A549 (cell line): Measurements from ENCODE around the gene PNKP. TPM values are rescaled to one million over a fixed set of nuclear protein-coding genes. Genes with fewer than 3 reads are reported as not detected.

Source experiments
- ATAC-seq, 2 experiments: fragments of 200-7000 bp in 1 of 2; fragments of >200 bp in 1 of 2; cut with Nextera tagmentation in 1 of 2; cut with Tn5 transposase in 1 of 2; 3 replicates each; pipeline versions ENCODE4 v1.8.0 to v1.9.1; 2018 to 2020; ENCODE audit warnings: mild to moderate bottlenecking in 1 of 2, moderate library complexity in 1 of 2
- CTCF ChIA-PET: fragments of 300-600 bp; sonication (Branson Sonifier 250); formaldehyde crosslinking; extraction: SDS; loops from one replicate; lab custom pipeline; 2021; ENCODE audit warnings: antibody characterized with exemption, inconsistent platforms; lab: Yijun Ruan, JAX
- POLR2A ChIA-PET: fragments of 350-600 bp; formaldehyde crosslinking; extraction: SDS; loops from one replicate; lab custom pipeline; 2021; ENCODE audit warnings: antibody characterized with exemption, inconsistent platforms; lab: Yijun Ruan, JAX
- DNase-seq, 2 experiments: peaks; one replicate each; pipeline versions ENCODE4 v3.0.0 to v3.0.0-alpha.2; 2011 to 2016; ENCODE audit warnings: low read depth in 1 of 2, low spot score in 1 of 2
- FAIRE-seq: peaks from 2 replicates; lab custom pipeline; 2011; peaks lifted over from hg19 to GRCh38; lab: Jason Lieb, UNC
- H3K27ac ChIP-seq, 2 experiments: fragments of >200 bp; sonication (Bioruptor Twin); formaldehyde crosslinking; 3 replicates each; pipeline ENCODE4 v1.5.1; 2016 to 2017
- H3K4me1 ChIP-seq: fragments of >200 bp; sonication (Bioruptor Twin); formaldehyde crosslinking; 3 replicates; pipeline ENCODE4 v1.6.1; 2016
- H3K4me2 ChIP-seq: fragments of >200 bp; sonication (Bioruptor Twin); formaldehyde crosslinking; 3 replicates; pipeline ENCODE4 v1.6.1; 2016
- H3K4me3 ChIP-seq: fragments of >200 bp; sonication (Bioruptor Twin); formaldehyde crosslinking; 3 replicates; pipeline ENCODE4 v1.5.1; 2016
- H3K9me3 ChIP-seq: fragments of >200 bp; sonication (Bioruptor Twin); formaldehyde crosslinking; 3 replicates; pipeline ENCODE4 v1.6.1; 2016
- CHD4 ChIP-seq: fragments of 200-600 bp; sonication (generic); IDR thresholded peaks from 2 replicates; pipeline ENCODE4 v1.6.1; 2016; ENCODE audit warnings: antibody characterized with exemption, mild to moderate bottlenecking, borderline replicate concordance
- CTCF ChIP-seq: fragments of >200 bp; sonication (Bioruptor Twin); formaldehyde crosslinking; IDR thresholded peaks from 3 replicates; pipeline ENCODE4 v1.5.1; 2016
- EP300 ChIP-seq, 2 experiments: fragments of >200 bp; sonication (Bioruptor Twin); formaldehyde crosslinking; IDR thresholded peaks; 2 replicates in 1 of 2; 3 replicates in 1 of 2; pipeline ENCODE4 v1.6.1; 2016 to 2017
- FOXS1 ChIP-seq: fragments of 250-450 bp; sonication (Bioruptor Pico); IDR thresholded peaks from 2 replicates; pipeline ENCODE4 v1.5.0; 2020; ENCODE audit warnings: mild to moderate bottlenecking, moderate library complexity
- HEYL ChIP-seq: fragments of 250-450 bp; sonication (Bioruptor Pico); IDR thresholded peaks from 2 replicates; pipeline ENCODE4 v1.8.0; 2021; ENCODE audit warnings: mild to moderate bottlenecking, moderate library complexity
- JUN ChIP-seq, 2 experiments: fragments of >200 bp; sonication (Bioruptor Twin); formaldehyde crosslinking; IDR thresholded peaks; 2 replicates in 1 of 2; 3 replicates in 1 of 2; pipeline ENCODE4 v1.6.1; 2016 to 2017
- MAFK ChIP-seq: fragments of 450-650 bp; IDR thresholded peaks from 2 replicates; pipeline ENCODE4 v1.6.1; 2014; ENCODE audit not compliant: partially characterized antibody
- PBX3 ChIP-seq: IDR thresholded peaks from 2 replicates; pipeline ENCODE4 v1.6.1; 2012
- POLR2A ChIP-seq: IDR thresholded peaks from 2 replicates; pipeline ENCODE4 v1.6.1; 2012; ENCODE audit warnings: mild to moderate bottlenecking, low read length
- POLR2AphosphoS2 ChIP-seq: conservative IDR thresholded peaks from 2 replicates; pipeline ENCODE4 v1.6.1; 2012; ENCODE audit warnings: low read length, improper control_type of control experiment, inconsistent platforms
- whole genome bisulfite sequencing: methylation state at CpG from one replicate; pipeline ENCODE4 v1.1.6; 2017; ENCODE audit errors: missing lambda C conversion rate; 5-methylcytosine and 5-hydroxymethylcytosine counted together
- polyA plus RNA-seq, 4 experiments: library from polyadenylated mRNA; depleted of rRNA in 3 of 4; stranded (reverse); fragments of >200 nt; fragmentation: RNase III in 1 of 4; extraction: RNeasy Plus Mini Kit Qiagen cat#74134 plus additional on column Dnase treatment in 1 of 4; gene quantifications; 2 replicates in 3 of 4; 3 replicates in 1 of 4; pipeline ENCODE4 v1.2.3, GENCODE V29; 2011 to 2017

Gene PNKP
- polyA plus RNA-seq, 2 of the 4 experiments (the other 2 are of a cell fraction): 23.3 to 71.2 TPM

- DNase-seq (no peak), ATAC-seq (no peak), FAIRE-seq (no peak)
- no peak overlapping the region for H3K27ac ChIP-seq
- no peak overlapping the region for H3K4me3 ChIP-seq
- H3K4me1 ChIP-seq: peaks cover 30% of the 10 kb centered on the region
- no peak overlapping the region for H3K4me2 ChIP-seq
- WGBS: 93% methylated on average over 29 of the region's 39 CpGs
- ChIA-PET POLR2A (interaction anchor here (1.6 kb wide), 1 partner anchor 13 kb away, joined by 4 read pairs; the partner anchor contains the start of gene PNKP), CTCF (interaction anchor here (0.6 to 2.8 kb wide), 3 partner anchors 9 to 171 kb away, joined by 4 to 13 read pairs (median 7); no protein-coding TSS in a partner anchor)
- 0 out of 2 replicates have a peak, but pooled peaks have one; percentile 20 for TF ChIP-seq POLR2A
- TF ChIP-seq JUN (IDR thresholded peaks at IDR 0.05): peak in 1 of 2 experiments; percentile 8; a peak in 1 of 5 replicates
- 0 out of 2 replicates have a peak, but pooled peaks have one; percentile 56 for TF ChIP-seq PBX3
- no peak for TF ChIP-seq EP300 (IDR thresholded peaks at IDR 0.05)
- TF ChIP-seq CHD4: no peak
- no peaks in the 10 kb centered on the region for H3K9me3 ChIP-seq
These were observed 12.8 kb downstream of the PNKP start for GRCh38 chr19:49854378-49855263.

- Histone ChIP-seq H3K4me3 (no peak overlapping the region), H3K4me1 (peaks cover 23% of the 10 kb centered on the region), H3K27ac (no peak overlapping the region), H3K9me3 (no peaks in the 10 kb centered on the region), H3K4me2 (no peak overlapping the region; the same call in 2 of the 3 replicates)
- no peak for DNase-seq
- ChIA-PET CTCF (interaction anchor here (0.6 to 2.8 kb wide), 5 partner anchors 10 to 101 kb away, joined by 3 to 13 read pairs (median 4); no protein-coding TSS in a partner anchor), POLR2A (interaction anchor here (0.7 to 1.6 kb wide), 2 partner anchors 11 to 14 kb away, joined by 3 to 4 read pairs; partner anchors contain the start of gene PNKP)
- no peak for FAIRE-seq
- no peak for TF ChIP-seq CTCF
- no peak for TF ChIP-seq MAFK
- no peak for TF ChIP-seq FOXS1
- 0 out of 2 replicates have a peak, but pooled peaks have one; percentile 12 for TF ChIP-seq POLR2AphosphoS2
- 92% methylated on average over 10 of the region's 10 CpGs for WGBS
- no peak for ATAC-seq
These were observed 13.5 kb downstream of the PNKP start for GRCh38 chr19:49853852-49854377.

GRCh38 chr19:49852631-49853126 lies 14.7 kb downstream of the PNKP start:
- ChIA-PET CTCF (no interaction called here), POLR2A (no interaction called here)
- Histone ChIP-seq H3K9me3 (no peaks in the 10 kb centered on the region), H3K4me1 (peaks cover 17% of the 10 kb centered on the region), H3K4me3 (peak overlapping the region; percentile 89; the same call in 2 of the 3 replicates), H3K4me2 (peak overlapping the region; percentile 92), H3K27ac (no peak overlapping the region)
- WGBS: 88% methylated on average over 14 of the region's 14 CpGs
- DNase-seq (no peak), FAIRE-seq (no peak), ATAC-seq (no peak)
- TF ChIP-seq PBX3: peak; percentile 44; the same call in 1 of the 2 replicates
- no peak for TF ChIP-seq HEYL
